NCI-H1930 (cell line): ENCODE results near the gene USP7.
"Not testable (repeated sequence)": the region's sequence is repeated elsewhere in the genome, so short reads cannot be mapped to it uniquely, and the experiment has no call there.

ENCODE experiments used
- DNase-seq, 2 experiments: peaks; one replicate each; lab custom pipeline; 2025; lab: John Stamatoyannopoulos, UW

The USP7 gene

DNA sequence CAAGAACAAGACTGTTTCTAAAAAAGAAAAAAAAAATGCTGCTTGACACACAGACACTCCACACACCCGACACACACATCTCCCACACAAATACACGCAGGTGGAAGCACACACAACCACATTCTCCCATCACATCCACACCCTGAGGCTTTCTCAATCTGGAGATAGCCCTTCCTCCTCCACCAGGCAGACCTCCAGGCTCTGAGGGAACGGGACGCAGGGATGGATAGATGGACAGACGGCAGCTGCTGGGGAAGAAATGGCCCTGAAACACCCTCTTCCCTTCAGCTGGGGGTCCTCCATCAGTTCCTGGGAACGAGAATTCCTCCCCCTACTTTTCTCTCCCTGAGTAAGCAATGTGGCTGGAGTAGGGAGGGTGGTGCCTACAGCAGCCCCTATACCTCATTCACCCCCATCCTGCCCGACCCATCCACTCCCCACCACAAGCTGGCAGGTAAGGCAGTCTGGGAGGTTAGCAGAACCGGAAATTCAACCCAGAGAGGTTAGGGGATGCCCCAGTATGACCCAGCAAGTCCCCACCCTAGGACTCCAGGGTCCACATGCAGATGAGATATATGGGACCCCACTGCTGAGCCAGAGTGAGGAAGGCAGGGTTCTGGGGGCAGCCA, 85.7 kb downstream of the USP7 start:
- DNase-seq = no peak

DNA sequence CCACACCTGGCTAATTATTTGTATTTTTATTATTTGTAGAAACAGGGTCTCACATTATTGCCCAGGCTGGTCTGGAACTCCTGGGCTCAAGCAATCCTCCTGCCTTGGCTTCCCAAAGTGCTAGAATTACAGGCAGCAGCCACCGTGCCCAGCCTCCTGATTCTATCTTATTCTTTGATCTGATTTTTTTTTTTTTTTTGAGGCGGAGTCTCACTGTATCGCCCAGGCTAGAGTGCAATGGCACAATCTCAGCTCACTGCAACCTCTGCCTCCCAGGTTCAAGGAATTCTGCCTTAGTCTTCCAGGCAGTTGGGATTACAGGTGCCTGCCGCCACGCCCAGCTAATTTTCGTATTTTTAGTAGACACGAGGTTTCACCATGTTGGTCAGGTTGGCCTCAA, 88.4 kb downstream of the USP7 start:
- not testable (repeated sequence) for DNase-seq

DNA sequence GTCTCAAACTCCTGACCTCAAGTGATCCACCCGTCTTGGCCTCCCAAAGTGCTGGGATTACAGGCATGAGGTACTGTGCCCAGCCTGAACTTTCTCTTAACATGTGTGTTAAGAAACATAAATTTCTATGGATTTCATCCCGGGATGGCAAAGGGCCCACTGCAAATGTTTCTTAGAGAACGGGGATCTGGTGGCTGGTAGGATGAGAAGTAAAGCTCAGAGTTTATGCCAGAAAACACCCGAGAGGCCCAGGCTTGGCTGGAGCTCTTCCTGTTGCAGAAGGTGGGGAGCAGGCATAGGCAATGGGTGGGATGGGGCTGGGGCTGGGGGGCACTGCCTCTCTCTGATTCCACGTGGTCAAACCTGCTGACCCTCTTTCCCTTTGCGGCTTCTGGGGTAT, 89.3 kb downstream of the USP7 start:
- DNase-seq = no peak

DNA sequence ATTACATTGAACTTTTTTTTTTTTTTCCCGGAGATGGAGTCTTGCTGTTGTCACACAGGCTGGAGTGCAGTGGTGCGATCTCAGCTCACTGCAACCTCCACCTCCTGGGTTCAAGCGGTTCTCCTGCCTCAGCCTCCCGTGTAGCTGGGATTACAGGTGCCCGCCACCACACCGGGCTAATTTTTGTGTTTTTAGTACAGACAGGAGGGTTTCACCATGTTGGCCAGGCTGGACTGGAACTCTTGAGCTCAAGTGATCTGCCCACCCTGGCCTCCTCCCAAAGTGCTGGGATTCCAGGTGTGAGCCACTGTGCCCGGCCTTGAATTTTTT, 89.9 kb downstream of the USP7 start:
- not testable (repeated sequence) for DNase-seq

DNA sequence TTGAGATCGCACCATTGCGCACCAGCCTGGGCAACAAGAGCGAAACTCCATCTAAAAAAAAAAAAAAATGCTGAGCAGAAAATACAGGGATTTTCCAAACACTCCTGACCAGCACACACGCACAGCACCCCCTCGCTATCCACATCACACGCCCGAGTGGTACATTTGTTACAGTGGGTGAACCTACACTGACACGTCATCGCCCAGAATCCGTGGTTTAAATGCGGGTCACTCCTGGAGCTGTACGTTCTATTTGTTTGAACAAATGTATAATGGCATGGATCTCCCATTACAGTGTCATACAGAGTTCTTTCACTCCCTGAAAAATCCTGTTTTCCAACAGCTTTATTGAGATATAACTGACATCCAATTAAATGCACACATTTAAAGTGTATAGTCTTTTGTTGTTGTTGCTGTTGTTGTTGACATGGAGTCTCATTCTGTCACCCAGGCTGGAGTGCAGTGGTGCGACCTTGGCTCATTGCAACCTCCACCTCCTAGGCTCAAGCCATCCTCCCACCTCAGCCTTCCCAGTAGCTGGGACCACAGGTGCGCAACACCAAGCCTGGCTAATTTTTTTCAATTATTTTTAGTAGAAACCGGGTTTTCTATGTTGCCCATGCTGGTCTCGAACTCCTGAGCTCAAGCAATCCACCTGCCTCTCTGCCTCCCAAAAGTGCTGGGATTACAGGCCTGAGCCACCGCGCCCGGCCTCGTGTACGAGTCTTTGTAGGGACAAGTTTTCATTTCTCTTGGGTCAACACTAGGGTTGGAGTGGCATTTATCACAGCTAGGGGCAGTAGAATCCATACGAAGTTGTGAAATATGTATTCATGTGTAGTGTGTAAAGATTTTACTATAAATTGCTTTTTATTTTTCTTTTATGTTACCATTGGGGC, 90.5 kb downstream of the USP7 start:
- DNase-seq = no peak

DNA sequence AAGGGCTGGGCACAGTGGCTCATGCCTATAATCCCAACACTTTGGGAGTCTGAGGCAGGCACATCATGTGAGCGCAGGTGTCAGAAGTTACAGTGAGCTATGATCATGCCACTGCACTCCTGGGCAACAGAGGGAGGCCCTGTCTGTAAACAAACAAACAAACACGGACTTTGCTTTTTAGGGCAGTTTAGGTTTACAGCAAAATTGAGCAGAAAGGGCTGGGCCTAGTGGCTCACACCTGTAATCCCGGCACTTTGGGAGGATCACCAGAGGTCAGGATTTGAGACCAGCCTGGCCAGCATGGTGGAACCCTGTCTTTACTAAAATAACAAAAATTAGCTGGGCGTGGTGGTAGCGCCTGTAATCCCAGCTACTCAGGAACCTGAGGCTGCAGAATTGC, 91.6 kb downstream of the USP7 start:
- no peak for DNase-seq

DNA sequence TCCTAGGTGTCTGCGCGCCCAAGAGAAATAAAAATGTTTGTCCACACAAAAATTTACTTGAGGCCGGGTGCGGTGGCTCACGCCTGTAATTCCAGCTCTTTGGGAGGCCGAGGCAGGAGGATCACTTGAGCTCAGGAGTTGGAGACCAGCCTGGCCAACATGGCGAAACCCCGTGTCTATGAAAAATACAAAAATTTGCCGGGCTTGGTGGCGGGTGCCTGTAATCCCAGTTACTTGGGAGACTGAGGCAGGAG, 93.8 kb downstream of the USP7 start:
- DNase-seq = not testable (repeated sequence)

DNA sequence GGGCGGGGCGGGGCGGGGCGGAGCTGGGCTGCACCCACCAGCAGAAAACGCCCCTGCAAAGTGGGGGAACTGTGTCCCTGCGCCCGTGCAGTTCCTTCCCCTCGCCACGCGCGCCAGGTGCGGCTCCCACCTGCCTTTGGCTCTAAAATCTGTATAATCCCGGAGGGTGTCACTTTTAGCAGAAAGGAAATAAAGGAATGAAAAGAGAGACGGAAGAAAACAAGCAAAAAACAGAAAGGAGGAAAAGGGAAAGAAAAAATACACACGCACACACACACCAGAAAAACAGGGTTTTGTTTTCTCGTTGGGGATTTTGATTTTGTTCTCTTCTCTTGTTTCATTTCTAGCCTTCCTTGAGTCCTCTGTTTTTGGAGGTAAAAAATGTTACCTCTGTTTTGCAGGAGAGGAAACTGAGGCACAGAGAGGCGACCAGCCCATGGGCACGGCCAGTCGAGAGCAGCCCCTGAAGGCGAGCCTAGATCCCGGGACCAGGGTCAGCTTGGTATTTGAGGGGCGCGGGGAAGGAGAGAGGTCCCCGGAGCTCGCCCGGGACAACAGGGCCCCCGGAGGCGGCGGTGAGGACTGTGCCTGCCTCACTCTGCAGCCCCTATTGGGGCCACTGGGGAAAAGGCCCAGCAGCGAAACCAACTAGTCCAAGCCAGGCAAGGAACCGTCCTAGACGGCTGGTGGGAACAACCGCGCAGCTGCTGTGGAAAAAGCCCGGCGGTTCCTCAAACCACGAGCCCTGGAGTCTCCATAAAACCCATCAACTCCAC, 94.3 kb downstream of the USP7 start:
- peak in 1 of 2 experiments; percentile 24 for DNase-seq

DNA sequence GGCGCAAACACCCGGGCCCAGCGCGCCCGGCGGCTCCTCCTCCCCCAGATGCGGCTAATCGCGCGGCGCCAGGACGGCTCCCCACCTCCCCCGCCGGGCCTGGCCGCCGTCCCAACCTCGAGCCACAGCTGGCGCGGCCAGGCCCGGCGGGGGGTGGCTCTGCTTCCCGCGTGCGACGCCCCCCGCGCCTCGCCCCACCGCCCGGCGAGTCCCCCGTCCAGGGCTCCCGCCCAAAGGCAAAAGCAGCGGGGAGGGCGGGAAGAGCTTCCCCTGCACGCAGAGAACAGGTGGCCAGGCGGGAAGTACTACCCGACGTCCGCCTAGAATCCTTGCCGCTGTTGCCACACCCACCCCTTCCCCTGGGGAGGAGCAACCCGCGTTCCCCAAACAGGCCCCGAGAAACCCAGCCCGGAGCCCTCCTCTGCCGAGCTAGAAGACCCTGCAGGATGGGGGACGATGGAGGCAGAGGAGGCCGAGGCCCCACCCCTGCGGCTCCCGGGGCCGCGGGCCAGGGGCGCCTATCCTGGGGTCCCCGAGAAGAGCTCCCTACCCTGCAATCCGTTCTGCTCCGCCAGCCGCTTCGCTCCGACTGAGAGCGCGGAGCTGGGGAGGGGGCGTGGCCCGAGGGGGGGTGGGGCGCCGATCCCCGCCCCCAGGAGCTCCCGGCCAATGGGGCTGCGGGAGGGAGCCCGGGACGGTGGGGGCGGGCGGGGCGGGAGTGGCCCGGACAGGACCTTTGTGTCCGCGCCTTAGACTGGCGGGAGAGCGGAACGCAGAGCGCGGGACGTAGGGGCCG, 95.1 kb downstream of the USP7 start, which contains the start of gene CARHSP1:
Gene CARHSP1, minus strand, starts transcription at position 591 of the 796 bp plus-strand sequence. CDS start 9,678 bp downstream, outside the sequence.
- DNase-seq = peak; percentile 89 to 91

DNA sequence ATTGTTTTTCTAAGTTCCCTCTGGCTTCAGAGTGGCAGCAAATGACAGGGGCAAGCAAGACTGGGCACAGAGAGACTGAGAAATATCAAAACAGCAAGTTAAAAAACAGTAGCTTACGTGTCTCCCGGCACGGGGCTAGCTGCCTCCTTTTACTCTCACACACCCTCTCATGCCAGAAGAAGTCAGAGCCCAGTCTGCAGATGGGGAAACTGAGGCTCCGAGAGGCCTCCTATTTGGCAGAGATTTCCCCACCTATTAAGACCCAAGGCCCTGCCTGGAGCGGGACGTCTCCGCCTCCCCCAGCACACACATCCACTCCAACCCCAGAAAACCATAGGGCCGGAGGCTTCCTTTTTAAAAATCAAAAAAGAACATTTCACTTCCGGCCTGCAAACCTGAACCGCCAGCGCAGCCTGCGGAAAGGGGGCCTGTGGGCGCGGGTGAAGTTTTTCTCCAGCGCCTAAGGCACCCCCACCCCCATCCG, 95.7 kb downstream of the USP7 start:
- no peak for DNase-seq

DNA sequence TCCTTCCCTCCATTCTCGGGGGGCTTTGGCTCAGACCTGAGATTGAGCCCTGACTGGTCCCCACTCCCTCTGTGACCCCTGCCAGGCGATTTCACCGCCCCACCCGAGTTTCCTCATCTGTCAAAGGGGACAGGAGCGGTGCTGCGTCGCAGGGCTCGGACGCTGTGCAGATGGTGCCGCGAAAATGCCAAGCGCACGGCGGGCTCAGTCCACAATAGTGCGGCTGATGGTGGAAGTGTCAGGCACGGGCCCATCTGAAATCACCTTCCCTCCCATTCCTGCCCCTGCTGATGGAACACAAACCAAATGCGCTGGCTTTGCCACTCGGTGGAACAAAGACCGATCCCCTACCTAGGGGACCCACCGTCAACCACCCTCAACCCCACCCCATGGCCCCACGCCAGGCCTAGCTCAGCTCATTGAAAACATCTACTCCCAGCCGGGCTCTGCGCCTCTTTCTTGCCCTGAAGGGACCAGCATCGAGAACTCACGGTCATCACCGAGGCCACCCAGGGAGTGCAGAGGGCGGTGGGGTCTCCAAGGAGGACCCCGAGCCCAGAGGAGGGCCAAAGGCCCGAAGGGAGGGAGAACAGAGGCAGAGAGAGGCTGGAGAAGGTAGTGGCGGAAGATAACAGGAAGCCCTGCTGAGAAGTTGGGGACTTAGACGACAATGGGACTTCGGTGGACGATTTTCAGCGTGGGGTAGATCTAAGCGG, 96.3 kb downstream of the USP7 start:
- DNase-seq = no peak

DNA sequence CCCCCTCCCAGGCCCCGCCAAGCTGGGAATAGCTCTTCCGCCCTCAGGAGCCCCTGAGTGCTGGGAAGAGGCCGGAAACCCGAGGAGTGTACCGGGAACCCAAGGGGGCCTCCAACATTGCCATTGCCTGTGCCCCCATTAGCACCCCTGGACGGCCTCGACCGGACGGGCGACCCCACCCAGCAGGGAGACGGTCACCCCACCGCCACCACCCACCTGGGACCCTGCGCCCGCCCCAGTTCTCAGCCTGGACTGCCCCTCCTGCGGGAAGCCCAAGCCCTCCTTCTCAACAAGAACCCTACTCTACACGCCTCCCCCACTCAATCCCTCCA, 96.9 kb downstream of the USP7 start:
- no peak for DNase-seq

DNA sequence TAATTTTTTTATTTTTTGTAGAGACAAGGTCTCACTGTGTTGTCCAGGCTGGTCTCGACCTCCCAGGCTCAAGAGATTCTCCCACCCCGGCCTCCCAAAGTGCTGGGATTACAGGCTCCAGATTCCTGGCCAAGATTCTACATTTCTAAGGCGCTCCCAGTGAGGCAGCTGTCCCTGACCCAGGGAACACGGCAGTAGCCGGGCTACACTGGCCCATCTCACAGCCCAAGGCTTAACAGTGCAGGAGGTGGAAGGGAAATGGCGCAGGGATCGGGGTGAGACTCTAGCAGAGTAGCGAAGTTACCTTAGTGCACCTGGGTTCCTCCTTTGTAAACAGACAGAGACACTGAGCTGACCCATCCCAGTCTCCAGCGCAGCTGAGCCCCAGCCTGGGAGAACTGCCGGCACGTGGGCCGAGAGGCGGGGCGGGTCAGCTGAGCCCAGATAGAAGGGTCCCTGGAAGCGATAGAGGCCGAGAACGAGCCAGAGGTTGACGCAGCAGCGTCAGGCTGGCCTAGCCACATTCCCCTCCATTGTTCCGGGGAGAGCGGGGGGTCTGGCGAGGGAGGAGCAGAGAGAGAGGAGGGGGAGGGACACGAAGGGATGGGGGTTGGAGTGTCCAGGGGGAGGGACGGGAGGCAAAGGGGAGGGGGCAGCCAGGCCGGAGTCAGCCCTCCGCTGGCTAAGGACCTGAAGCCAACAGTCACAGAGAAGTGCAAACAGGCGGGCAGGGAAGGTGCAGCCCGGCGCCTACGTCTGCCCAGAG, 97.4 kb downstream of the USP7 start:
- DNase-seq = no peak

DNA sequence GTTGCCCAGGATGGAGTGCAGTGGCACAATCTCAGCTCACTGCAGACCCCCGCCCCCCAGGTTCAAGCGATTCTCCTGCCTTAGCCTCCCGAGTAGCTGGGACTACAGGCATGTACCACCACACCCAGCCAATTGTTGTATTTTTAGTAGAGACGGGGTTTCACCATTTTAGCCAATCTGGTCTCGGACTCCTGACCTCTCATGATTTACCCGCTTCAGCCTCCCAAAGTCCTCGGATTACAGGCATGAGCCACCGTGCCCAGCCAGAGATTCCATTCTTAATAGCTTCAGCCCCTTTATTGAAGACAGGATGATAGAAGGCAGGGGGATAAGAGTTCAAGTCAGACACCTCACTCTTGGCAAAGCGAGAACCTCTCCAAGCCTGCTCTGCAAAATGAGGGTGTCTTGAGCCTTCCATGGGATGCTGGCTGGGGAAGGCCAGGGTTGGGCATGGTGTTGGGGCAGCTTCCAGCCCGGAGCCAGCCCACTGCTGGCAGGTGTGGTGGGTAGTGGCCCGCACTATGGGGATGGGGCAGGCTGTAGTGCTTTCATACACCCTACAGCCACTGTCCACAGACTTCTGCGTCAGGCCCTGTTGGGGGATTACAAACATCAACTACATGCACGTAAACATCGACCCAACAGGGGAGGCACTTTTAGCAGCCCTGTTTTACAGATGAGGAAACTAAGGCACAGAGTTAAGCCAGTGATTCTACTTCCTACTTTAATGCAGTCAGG, 98.4 kb downstream of the USP7 start:
- DNase-seq = no peak

DNA sequence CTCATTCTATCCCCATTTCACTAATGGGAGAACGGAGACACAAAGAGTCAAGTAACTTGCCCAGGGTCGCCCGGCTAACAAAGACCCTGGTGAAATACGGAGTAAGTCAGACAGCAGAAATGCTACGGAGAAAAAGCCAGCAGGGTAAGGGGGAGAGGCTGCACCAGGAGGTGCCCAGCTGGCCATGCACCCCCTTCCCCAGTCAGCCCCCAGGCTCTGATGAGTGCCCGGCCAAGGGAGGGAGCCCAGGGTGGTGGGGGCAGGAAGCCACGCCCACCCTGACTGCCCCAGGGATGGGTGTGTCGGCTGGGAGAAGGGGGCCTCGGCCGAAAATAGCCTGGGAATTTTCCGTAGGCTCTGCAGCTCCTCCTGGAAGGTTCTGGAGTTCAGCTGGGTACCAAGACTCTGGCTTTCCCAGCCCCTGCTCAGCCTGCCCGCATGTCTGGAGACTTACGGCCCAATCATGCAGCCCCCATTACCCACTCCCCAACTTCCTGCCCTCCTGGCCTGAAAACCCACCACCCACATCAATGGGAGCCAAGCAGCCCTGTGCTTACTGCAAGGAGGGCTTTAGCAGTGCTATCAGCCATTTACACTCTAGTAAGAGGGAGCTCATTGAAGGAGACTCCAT, 99.1 kb downstream of the USP7 start:
- no peak for DNase-seq

DNA sequence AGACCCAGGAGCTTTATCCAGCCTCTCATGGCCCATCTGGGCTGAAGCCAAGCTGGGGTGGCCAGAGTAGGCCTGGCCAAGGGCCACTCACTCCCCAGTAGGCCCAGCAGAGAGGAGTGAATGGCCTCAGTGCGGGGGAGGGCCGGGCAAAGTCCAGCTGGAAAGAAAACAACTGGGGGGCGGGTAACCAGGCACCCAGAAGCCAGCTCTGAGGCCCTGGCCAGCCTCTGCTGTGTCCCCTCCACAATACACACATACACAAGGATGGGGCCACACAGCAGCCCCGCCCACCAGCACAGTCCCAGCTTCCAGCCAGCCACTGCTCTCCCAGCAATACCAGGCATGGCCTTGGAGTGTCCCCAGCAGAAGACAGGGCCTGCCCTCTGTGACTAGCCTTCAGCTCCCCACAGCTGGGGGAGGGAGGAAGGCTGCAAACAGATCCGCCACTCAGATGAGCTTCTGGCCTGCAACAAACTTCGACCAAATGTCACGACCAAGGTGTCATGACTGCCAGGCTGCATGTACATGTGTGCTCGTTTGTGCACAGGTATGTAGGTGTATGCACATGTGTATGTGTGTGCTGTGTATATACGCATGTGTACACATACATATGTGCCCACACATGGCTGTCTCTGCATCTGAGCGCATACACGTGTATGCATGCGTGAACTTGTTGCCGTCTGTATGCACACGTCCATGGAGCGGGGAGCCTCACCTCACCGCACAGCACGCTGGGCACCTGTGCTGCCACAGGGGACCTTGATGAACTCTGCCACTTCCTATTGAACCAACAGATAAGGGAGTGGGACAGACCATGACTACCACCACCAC, 99.9 kb downstream of the USP7 start:
- DNase-seq = no peak

DNA sequence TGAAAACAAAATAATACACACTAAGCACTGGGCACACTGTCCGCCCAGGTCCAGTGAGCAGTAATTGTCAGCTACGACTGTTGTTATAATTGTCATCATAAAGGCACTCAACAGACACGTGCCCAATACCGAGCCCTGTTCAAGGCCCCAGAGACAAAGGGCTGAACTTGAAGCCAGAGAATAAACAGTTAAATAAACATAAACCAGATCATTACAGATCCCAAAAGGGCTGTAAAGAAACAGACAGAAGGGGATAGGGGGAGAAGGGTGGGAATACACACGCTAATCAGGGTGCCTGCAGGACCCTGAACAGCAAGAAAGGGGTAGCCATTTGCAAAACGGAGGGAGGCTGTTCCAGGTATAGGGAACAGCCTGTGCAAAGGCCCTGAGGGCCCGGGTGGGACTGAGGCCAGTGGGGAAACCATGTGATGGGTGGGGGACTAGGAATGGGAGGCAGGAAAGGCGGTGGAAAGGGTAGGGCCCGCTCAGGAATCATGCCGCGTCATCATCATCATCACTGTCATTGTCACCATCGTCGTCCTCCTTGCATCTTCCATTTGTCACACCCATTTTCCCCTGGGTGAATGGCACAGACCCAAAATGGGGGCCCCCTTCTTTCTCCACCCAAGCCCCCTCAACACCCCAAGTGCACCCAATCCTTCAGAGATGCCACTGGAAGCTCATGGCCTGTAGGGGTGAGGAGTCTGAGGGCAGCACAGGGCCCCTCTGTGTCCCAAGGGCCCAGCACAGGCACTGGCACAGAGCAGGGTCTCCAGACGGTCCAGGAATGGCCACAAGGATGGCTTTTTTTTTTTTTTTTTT, 101.2 kb downstream of the USP7 start:
- DNase-seq = no peak
